Measurements from ENCODE around the gene C7orf57.
"Not testable (repeated sequence)": the region's sequence is repeated elsewhere in the genome, so short reads cannot be mapped to it uniquely, and the experiment has no call there.

The C7orf57 gene

GRCh38 chr7:48035301-48035966 lies at the start of gene C7orf57:
Gene C7orf57 (plus strand): TSS chr7:48035543. CDS start chr7:48036309, 766 bp downstream.
- peak; percentile 52 for DNase-seq (ENCODE audit: low read depth, low spot score)
- no peak within 1 kb of the TSS for H3K27ac ChIP-seq

GRCh38 chr7:47988496-47989386 lies 46.6 kb upstream of the C7orf57 start:
- peak overlapping the region; percentile 60 for H3K27ac ChIP-seq
- no peak for DNase-seq (ENCODE audit: low read depth, low spot score)

GRCh38 chr7:47989607-47990400 lies 45.5 kb upstream of the C7orf57 start:
- H3K27ac ChIP-seq = peak overlapping the region; percentile 60
- not testable (repeated sequence) for DNase-seq (ENCODE audit: low read depth, low spot score)

GRCh38 chr7:47990592-47990991 lies 44.8 kb upstream of the C7orf57 start:
- H3K27ac ChIP-seq = peak overlapping the region; percentile 60
- no peak for DNase-seq (ENCODE audit: low read depth, low spot score)

GRCh38 chr7:47991270-47991669 lies 44.1 kb upstream of the C7orf57 start:
- H3K27ac ChIP-seq = peak overlapping the region; percentile 63

GRCh38 chr7:47991741-47992311 lies 43.5 kb upstream of the C7orf57 start:
- DNase-seq (ENCODE audit: low read depth, low spot score) = no peak
- H3K27ac ChIP-seq = peak overlapping the region; percentile 63

More at GRCh38 chr7:47991270-47991669, 44.1 kb upstream of the C7orf57 start:
- no peak for DNase-seq (ENCODE audit: low read depth, low spot score)

- H3K27ac ChIP-seq = peak overlapping the region; percentile 63
- DNase-seq (ENCODE audit: low read depth, low spot score) = no peak
Observed at GRCh38 chr7:47992446-47992845, 42.9 kb upstream of the C7orf57 start.

- no peak for DNase-seq (ENCODE audit: low read depth, low spot score)
- peak overlapping the region; percentile 71 for H3K27ac ChIP-seq
Observed at GRCh38 chr7:47999413-47999812, 35.9 kb upstream of the C7orf57 start.

- not testable (repeated sequence) for DNase-seq (ENCODE audit: low read depth, low spot score)
- peak overlapping the region; percentile 71 for H3K27ac ChIP-seq
Observed at GRCh38 chr7:48000164-48000563, 35.2 kb upstream of the C7orf57 start.

GRCh38 chr7:48004032-48004431 lies 31.3 kb upstream of the C7orf57 start:
- no peak overlapping the region for H3K27ac ChIP-seq
- no peak for DNase-seq (ENCODE audit: low read depth, low spot score)

- H3K27ac ChIP-seq = no peak overlapping the region
- no peak for DNase-seq (ENCODE audit: low read depth, low spot score)
Observed at GRCh38 chr7:48004638-48005037, 30.7 kb upstream of the C7orf57 start.

- DNase-seq (ENCODE audit: low read depth, low spot score) = no peak
- H3K27ac ChIP-seq = no peak overlapping the region
Observed at GRCh38 chr7:48006866-48007265, 28.5 kb upstream of the C7orf57 start.

GRCh38 chr7:48009257-48009656 lies 26.1 kb upstream of the C7orf57 start:
- DNase-seq (ENCODE audit: low read depth, low spot score) = no peak
- no peak overlapping the region for H3K27ac ChIP-seq

GRCh38 chr7:48009954-48010353 lies 25.4 kb upstream of the C7orf57 start:
- no peak for DNase-seq (ENCODE audit: low read depth, low spot score)
- no peak overlapping the region for H3K27ac ChIP-seq

GRCh38 chr7:48011323-48011722 lies 24.0 kb upstream of the C7orf57 start:
- H3K27ac ChIP-seq = no peak overlapping the region
- DNase-seq (ENCODE audit: low read depth, low spot score) = no peak

GRCh38 chr7:48011951-48012350 lies 23.4 kb upstream of the C7orf57 start:
- H3K27ac ChIP-seq = no peak overlapping the region

GRCh38 chr7:48016641-48017040 lies 18.7 kb upstream of the C7orf57 start:
- DNase-seq (ENCODE audit: low read depth, low spot score) = no peak
- H3K27ac ChIP-seq = no peak overlapping the region

More at GRCh38 chr7:48011951-48012350, 23.4 kb upstream of the C7orf57 start:
- DNase-seq (ENCODE audit: low read depth, low spot score) = no peak

GRCh38 chr7:48017674-48018073 lies 17.7 kb upstream of the C7orf57 start:
- DNase-seq (ENCODE audit: low read depth, low spot score) = no peak
- H3K27ac ChIP-seq = no peak overlapping the region

- H3K27ac ChIP-seq = no peak overlapping the region
- no peak for DNase-seq (ENCODE audit: low read depth, low spot score)
Observed at GRCh38 chr7:48025624-48026023, 9.7 kb upstream of the C7orf57 start.

GRCh38 chr7:48028938-48029337 lies 6.4 kb upstream of the C7orf57 start, which contains the start of gene SUN3:
Gene SUN3 (minus strand): TSS chr7:48029107. CDS start chr7:48028938, 169 bp downstream.
- no peak for DNase-seq (ENCODE audit: low read depth, low spot score)

More at GRCh38 chr7:48028938-48029337, 6.4 kb upstream of the C7orf57 start, which contains the start of gene SUN3:
- H3K27ac ChIP-seq = no peak within 1 kb of the TSS

All from epithelial cell of prostate (primary cell).